ENCODE data around the gene CYP1A1.

GRCh38 chr15:74735305-74735704 lies 10.0 kb upstream of the CYP1A1 start:
- TF ChIP-seq CTCF (IDR thresholded peaks at IDR 0.05): no peak
- no peak for TF ChIP-seq POLR2A (IDR thresholded peaks at IDR 0.05)

All from lower leg skin (tissue), 3 donors.